ENCODE measurements around the gene KRT26.

Gene KRT26

DNA sequence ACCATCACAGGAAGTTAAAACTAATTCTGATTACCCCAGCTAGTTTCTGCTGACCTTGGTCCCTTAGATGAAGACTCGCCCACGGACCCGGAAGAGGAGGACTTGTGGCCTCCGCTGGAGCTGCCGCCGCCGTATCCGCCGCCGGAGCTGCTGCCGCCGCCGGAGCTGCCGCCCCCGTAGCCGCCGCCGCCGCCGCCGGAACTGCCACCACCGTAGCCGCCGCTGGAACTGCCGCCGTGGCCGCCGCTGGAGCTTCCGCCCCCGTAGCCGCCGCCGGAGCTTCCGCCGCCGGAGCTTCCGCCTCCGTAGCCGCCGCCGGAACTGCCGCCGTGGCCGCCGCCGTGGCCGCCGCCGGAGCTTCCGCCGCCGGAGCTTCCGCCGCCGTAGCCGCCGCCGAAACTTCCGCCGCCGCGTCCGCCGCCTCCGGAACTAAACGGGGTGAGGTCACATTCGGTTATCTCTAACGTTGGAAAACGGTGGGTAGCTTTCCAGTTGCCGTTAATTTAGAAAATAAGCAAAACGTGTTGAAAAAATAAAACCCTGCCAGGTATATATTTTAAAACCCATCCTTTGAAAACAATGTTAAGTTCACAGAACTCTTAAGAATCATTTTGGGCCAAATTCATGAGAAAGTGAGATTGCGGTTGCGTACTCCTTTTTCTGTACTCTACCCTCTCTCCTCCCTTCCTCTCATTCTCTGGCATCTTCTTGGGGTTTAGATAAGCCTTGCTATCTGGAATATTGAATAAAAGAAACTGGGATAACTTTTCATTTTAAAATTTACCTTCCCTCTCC lies 46.9 kb upstream of the KRT26 start (continued):
- no peak for TF ChIP-seq ZNF274 (IDR thresholded peaks at IDR 0.05; ENCODE audit: low read length)
- no peak for TF ChIP-seq ZNF274 (tag by site-specific recombination; IDR thresholded peaks at IDR 0.05; ENCODE audit: borderline replicate concordance)
- no peak for TF ChIP-seq ZFP37 (tag by site-specific recombination; IDR thresholded peaks at IDR 0.05)
- no peak for TF ChIP-seq ZNF23 (tag by site-specific recombination; IDR thresholded peaks at IDR 0.05; ENCODE audit: borderline replicate concordance)
- TF ChIP-seq ZBTB21 (tag by site-specific recombination; IDR thresholded peaks at IDR 0.05) = no peak
- no peak for TF ChIP-seq IKZF3 (tag by site-specific recombination; IDR thresholded peaks at IDR 0.05)
- peak; percentile 50; the same call in 1 of the 2 replicates for TF ChIP-seq ZEB2 (tag by site-specific recombination; IDR thresholded peaks at IDR 0.05)
- no peak for TF ChIP-seq ZNF571 (tag by site-specific recombination; IDR thresholded peaks at IDR 0.05)
- peak; percentile 99 for TF ChIP-seq ZNF518A (tag by site-specific recombination; conservative IDR thresholded peaks at IDR 0.05; ENCODE audit: low read depth)
- TF ChIP-seq BCL11B (tag by site-specific recombination; IDR thresholded peaks at IDR 0.05; ENCODE audit: low read depth) = no peak
- 0 out of 2 replicates have a peak, but pooled peaks have one; percentile 23 for TF ChIP-seq ZNF629 (tag by site-specific recombination; IDR thresholded peaks at IDR 0.05)
- no peak for TF ChIP-seq ZNF292 (tag by site-specific recombination; IDR thresholded peaks at IDR 0.05; ENCODE audit: borderline replicate concordance, low read depth)
- no peak for TF ChIP-seq ZNF48 (tag by site-specific recombination; IDR thresholded peaks at IDR 0.05)
- no peak for TF ChIP-seq TSHZ1 (tag by site-specific recombination; IDR thresholded peaks at IDR 0.05; ENCODE audit: borderline replicate concordance)
- TF ChIP-seq ZNF747 (tag by site-specific recombination; IDR thresholded peaks at IDR 0.05) = no peak
- TF ChIP-seq KLF8 (tag by site-specific recombination; IDR thresholded peaks at IDR 0.05) = no peak
- TF ChIP-seq ZNF610 (tag by site-specific recombination; IDR thresholded peaks at IDR 0.05; ENCODE audit: borderline replicate concordance) = no peak
- no peak for TF ChIP-seq GLI4 (tag by site-specific recombination; IDR thresholded peaks at IDR 0.05)
- no peak for TF ChIP-seq ZNF623 (tag by site-specific recombination; IDR thresholded peaks at IDR 0.05)
- TF ChIP-seq ZNF664 (tag by site-specific recombination; IDR thresholded peaks at IDR 0.05) = no peak
- TF ChIP-seq, protein P1, sequence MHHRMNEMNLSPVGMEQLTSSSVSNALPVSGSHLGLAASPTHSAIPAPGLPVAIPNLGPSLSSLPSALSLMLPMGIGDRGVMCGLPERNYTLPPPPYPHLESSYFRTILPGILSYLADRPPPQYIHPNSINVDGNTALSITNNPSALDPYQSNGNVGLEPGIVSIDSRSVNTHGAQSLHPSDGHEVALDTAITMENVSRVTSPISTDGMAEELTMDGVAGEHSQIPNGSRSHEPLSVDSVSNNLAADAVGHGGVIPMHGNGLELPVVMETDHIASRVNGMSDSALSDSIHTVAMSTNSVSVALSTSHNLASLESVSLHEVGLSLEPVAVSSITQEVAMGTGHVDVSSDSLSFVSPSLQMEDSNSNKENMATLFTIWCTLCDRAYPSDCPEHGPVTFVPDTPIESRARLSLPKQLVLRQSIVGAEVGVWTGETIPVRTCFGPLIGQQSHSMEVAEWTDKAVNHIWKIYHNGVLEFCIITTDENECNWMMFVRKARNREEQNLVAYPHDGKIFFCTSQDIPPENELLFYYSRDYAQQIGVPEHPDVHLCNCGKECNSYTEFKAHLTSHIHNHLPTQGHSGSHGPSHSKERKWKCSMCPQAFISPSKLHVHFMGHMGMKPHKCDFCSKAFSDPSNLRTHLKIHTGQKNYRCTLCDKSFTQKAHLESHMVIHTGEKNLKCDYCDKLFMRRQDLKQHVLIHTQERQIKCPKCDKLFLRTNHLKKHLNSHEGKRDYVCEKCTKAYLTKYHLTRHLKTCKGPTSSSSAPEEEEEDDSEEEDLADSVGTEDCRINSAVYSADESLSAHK (tag by site-specific recombination; IDR thresholded peaks at IDR 0.05) = no peak
- no peak for TF ChIP-seq ZNF10 (tag by site-specific recombination; IDR thresholded peaks at IDR 0.05)
- TF ChIP-seq ZNF132 (tag by site-specific recombination; IDR thresholded peaks at IDR 0.05; ENCODE audit: borderline replicate concordance) = no peak
- TF ChIP-seq ZBTB17 (tag by site-specific recombination; IDR thresholded peaks at IDR 0.05) = peak; percentile 99
- TF ChIP-seq ZNF561 (tag by site-specific recombination; IDR thresholded peaks at IDR 0.05; ENCODE audit: borderline replicate concordance) = no peak; the same call in 1 of the 2 replicates
- no peak for TF ChIP-seq ZNF645 (tag by site-specific recombination; IDR thresholded peaks at IDR 0.05)
- no peak for TF ChIP-seq ZNF350 (tag by site-specific recombination; IDR thresholded peaks at IDR 0.05)
- no peak for TF ChIP-seq SALL2 (tag by site-specific recombination; IDR thresholded peaks at IDR 0.05; ENCODE audit: borderline replicate concordance)
- no peak for TF ChIP-seq ZNF473 (tag by site-specific recombination; IDR thresholded peaks at IDR 0.05)

Data from HEK293 (cell line).